D721Med (cell line): ENCODE measurements around the gene DYRK1A.
"Not testable (repeated sequence)": the region's sequence is repeated elsewhere in the genome, so short reads cannot be mapped to it uniquely, and the experiment has no call there.

ENCODE experiments used
- DNase-seq: peaks from one replicate; pipeline ENCODE4 v3.0.0; 2011; ENCODE audit warnings: low spot score; ENCODE audit not compliant: insufficient read length
- FAIRE-seq: peaks from 2 replicates; lab custom pipeline; 2011; peaks lifted over from hg19 to GRCh38; lab: Jason Lieb, UNC
- CTCF ChIP-seq: IDR thresholded peaks from 2 replicates; pipeline ENCODE4 v1.5.1; 2012; ENCODE audit warnings: mild to moderate bottlenecking, control low read depth; ENCODE audit not compliant: insufficient read depth; ENCODE audit errors: missing control alignments

Gene DYRK1A

DNA sequence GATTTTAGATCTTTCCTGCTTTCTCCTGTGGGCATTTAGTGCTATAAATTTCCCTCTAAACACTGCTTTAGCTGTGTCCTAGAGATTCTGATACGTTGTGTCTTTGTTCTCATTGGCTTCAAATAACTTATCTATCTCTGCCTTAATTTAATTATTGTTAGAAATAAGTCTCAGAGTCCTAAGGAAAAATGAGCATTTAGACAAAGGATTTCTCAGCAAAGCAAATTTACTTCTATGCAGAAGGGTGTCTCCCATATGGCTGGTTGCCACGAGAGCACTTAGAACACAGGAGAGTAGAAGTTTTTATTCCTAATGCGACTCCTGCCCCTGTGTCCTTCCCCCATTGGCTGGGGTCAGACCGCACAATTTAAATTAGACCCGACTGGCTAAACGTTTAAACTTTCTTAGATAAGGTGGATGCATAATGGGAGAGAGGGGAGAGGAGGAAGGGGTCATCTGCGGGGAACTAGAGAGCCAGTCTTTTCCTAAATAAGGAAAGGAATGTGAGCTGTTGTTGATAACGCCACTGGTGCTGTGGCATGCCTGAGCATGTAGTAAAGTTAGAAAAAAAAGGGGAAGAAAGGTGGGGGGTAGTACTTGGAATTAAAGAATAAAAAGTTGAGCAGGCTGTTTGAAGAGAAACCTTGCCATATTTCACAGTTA, 170.2 kb downstream of the DYRK1A start:
- FAIRE-seq (no peak), DNase-seq (no peak)
- TF ChIP-seq CTCF, result no peak

DNA sequence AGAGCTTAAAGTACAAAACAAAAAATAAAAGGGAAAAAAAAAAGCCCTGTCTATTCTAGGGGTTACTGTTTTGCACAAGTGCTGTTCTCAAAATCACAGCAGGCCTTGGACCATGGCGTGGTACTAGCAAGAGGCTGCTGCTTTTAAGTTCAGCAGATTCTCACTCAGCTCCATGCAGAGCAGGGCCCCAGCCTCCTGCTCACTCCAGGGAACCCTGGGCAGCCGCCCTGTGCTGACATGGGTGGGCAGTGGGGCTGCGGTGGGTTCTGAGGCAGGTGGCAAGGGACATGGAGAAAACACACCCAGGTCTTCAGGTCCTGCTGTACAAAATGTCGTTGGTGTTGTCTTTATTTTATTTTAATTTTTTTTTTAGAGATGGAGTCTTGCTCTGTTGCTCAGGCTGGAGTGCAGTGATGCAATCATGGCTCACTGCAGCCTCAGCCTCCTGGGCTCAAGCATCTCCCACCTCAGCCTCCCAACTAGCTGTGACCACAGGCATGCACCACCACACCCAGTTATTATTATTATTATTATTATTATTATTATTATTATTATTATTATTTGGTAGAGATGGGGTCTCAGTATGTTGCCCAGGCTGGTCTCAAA, 170.9 kb downstream of the DYRK1A start:
- DNase-seq (no peak), FAIRE-seq (no peak)
- no peak for TF ChIP-seq CTCF

GRCh38 chr21:37538971-37539590, 172.5 kb downstream of the DYRK1A start:
- TF ChIP-seq CTCF, result no peak
- no peak for DNase-seq
- no peak for FAIRE-seq

- not testable (repeated sequence) for DNase-seq, FAIRE-seq
Observed at GRCh38 chr21:37541128-37541527, 174.6 kb downstream of the DYRK1A start.

DNA sequence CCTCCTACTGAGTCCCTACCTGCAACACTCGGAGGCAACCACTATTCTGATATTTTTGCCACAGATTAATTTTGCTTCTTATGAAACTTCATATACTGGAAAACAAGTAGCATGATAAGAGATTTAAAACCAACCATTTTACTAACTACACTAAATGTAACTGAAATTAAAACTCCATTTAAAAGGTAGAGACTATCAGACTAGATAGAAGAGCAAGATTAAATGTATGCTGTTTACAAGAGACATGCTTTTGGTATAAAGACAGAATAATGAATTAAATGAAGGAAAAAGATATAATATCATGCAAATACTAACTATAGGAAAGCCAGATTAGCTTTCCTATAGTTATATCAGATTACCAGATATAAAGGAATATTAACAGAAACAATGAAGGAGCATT, 175.9 kb downstream of the DYRK1A start:
- FAIRE-seq (no peak), DNase-seq (no peak)
- no peak for TF ChIP-seq CTCF

- FAIRE-seq (no peak), DNase-seq (no peak)
- TF ChIP-seq CTCF, result no peak
Observed at GRCh38 chr21:37546299-37546908, 179.8 kb downstream of the DYRK1A start.

DNA sequence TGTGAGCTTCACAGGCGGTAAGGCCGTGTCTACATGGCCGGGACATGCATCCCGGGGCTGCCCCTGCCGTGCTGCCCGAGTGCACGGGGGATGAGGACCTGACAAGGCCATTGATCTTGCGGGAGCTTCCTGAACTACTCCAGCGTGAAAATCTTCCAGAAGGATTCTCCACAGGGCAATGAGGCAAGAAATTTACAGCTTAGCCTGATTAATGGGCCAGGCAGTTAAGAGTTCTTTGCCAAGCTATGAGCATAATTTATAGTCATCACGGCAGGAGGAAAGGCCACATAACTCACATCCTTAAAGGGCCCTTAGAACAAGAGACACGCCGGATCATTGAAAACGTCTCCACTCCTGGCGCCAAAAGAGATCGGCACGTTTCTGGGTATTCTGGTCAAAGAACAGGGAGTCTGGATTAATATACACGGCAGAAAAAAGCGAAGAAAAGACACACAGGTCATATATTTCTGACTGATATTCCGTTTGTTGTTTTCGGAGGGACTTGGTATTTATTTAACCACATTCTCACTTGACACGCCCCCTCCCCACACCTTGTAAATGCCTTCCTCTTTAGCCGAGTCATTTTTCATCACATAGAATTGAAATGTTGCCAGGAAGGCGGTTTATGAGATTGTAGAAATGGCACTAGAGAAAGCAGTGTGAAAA, 180.5 kb downstream of the DYRK1A start:
- FAIRE-seq, result no peak
- DNase-seq, result no peak
- no peak for TF ChIP-seq CTCF
